PC-9 (cell line): ENCODE measurements around the gene DFFB.

ENCODE experiments used
- CTCF ChIP-seq: fragments of 200-600 bp; sonication (generic); conservative IDR thresholded peaks from 2 replicates; pipeline ENCODE4 v1.6.1; 2017; ENCODE audit warnings: mixed run types, antibody characterized with exemption, mild to moderate bottlenecking, moderate library complexity
- EZH2 ChIP-seq: fragments of 200-600 bp; sonication (generic); IDR thresholded peaks from 2 replicates; pipeline ENCODE4 v1.8.0; 2017; ENCODE audit warnings: antibody characterized with exemption, low read depth

GRCh38 chr1:3816331-3817137, 40.7 kb upstream of the DFFB start:
- no peak for TF ChIP-seq CTCF
- TF ChIP-seq EZH2: no peak
